Measurements from ENCODE around the gene ERG28. TPM values are rescaled to one million over a fixed set of nuclear protein-coding genes. Genes with fewer than 3 reads are reported as not detected.
A peak's percentile ranks its signal among the peaks of the same experiment; 100 is the strongest.

The ERG28 gene
- total and polyA plus RNA-seq, 4 donors: 17.1 to 43.5 (median 29.2) TPM

DNA sequence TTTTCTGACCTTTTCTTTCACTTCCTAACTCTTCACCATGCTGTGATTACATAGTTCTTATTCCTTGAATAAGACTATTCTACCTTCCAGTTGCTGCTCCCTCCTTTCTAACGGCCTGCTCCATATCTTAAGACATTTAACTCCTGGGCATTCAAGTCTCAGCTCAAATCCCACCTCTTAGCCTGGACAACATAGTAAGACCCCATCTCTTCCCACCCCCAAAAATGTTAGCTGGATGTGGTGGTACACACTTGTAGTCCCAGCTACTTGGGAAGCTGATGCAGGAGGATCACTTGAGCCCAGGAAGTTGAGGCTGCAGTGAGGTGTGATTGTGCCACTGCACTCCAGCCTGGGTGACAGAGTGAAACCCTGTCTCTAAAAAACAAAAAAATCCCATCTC lies 10.9 kb downstream of the ERG28 start:
- Histone ChIP-seq H3K4me1 (ENCODE audit: control insufficient read depth in 4 of 4, insufficient read depth in 4 of 4, low read length in 3 of 4) (peaks cover 16 to 65% (median 50%) of the 10 kb centered on the region in 4 donors), H3K4me3 (ENCODE audit: low read depth in 1 of 3, low read length in 3 of 3) (no peak overlapping the region), H3K27me3 (ENCODE audit: control insufficient read depth in 4 of 4, insufficient read depth in 4 of 4, low read length in 3 of 4) (no peaks in the 10 kb centered on the region), H3K27ac (ENCODE audit: low read depth in 1 of 2, low read length in 2 of 2) (peak overlapping the region; percentile 79 to 80), H3K36me3 (ENCODE audit: control insufficient read depth in 4 of 4, insufficient read depth in 3 of 4, low read depth in 1 of 4, low read length in 3 of 4) (peaks cover 1 to 20% (median 12%) of the 10 kb centered on the region in 4 donors), H3K9me3 (ENCODE audit: control insufficient read depth in 4 of 4, low read length in 3 of 4) (no peaks in the 10 kb centered on the region), H3K9ac (ENCODE audit: low read depth in 1 of 2, low read length in 2 of 2) (no peak overlapping the region)
- WGBS: 99% methylated on average over 1 of the region's 1 CpG
- no peak for DNase-seq (ENCODE audit: low spot score)
- TF ChIP-seq, protein P1, sequence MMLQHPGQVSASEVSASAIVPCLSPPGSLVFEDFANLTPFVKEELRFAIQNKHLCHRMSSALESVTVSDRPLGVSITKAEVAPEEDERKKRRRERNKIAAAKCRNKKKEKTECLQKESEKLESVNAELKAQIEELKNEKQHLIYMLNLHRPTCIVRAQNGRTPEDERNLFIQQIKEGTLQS (IDR thresholded peaks at IDR 0.05): no peak
- TF ChIP-seq EGR1 (IDR thresholded peaks at IDR 0.05; ENCODE audit: low read depth in 2 of 2): no peak
- TF ChIP-seq, protein P2, sequence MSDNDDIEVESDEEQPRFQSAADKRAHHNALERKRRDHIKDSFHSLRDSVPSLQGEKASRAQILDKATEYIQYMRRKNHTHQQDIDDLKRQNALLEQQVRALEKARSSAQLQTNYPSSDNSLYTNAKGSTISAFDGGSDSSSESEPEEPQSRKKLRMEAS (IDR thresholded peaks at IDR 0.05): no peak
- no peak for TF ChIP-seq RAD21 (IDR thresholded peaks at IDR 0.05)
- no peak for TF ChIP-seq HNF4G (IDR thresholded peaks at IDR 0.05)
- TF ChIP-seq, protein P3, sequence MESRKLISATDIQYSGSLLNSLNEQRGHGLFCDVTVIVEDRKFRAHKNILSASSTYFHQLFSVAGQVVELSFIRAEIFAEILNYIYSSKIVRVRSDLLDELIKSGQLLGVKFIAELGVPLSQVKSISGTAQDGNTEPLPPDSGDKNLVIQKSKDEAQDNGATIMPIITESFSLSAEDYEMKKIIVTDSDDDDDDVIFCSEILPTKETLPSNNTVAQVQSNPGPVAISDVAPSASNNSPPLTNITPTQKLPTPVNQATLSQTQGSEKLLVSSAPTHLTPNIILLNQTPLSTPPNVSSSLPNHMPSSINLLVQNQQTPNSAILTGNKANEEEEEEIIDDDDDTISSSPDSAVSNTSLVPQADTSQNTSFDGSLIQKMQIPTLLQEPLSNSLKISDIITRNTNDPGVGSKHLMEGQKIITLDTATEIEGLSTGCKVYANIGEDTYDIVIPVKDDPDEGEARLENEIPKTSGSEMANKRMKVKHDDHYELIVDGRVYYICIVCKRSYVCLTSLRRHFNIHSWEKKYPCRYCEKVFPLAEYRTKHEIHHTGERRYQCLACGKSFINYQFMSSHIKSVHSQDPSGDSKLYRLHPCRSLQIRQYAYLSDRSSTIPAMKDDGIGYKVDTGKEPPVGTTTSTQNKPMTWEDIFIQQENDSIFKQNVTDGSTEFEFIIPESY (IDR thresholded peaks at IDR 0.05): no peak
- TF ChIP-seq GABPA (IDR thresholded peaks at IDR 0.05 in 1 of 2, conservative IDR thresholded peaks at IDR 0.05 in 1 of 2): no peak
- no peak for TF ChIP-seq JUND (IDR thresholded peaks at IDR 0.05)

DNA sequence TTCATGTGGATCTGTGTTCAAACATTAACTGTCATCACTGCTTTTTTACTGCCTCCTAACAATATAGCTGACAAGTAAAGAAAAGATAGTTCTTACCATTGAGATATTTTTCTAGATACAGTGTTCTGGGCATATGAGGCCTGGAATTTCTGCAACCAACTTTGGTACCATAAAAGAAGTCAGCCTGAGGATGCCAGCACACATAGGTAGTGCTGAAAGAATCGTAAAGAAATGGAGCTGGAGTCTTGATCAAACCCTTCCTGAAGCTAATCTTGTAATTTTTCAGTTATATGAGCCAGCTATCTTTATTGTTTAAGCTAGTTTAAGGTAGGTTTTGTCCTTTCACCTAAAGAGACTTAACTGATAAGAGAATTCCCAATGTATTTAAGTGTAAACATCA lies 11.3 kb downstream of the ERG28 start:
- DNase-seq (ENCODE audit: low spot score): no peak
- H3K36me3 ChIP-seq (ENCODE audit: control insufficient read depth in 4 of 4, insufficient read depth in 3 of 4, low read depth in 1 of 4, low read length in 3 of 4): peaks cover 1 to 16% (median 9%) of the 10 kb centered on the region in 4 donors
- H3K27ac ChIP-seq (ENCODE audit: low read depth in 1 of 2, low read length in 2 of 2): peak overlapping the region; percentile 79 to 80
- no peaks in the 10 kb centered on the region for H3K9me3 ChIP-seq (ENCODE audit: control insufficient read depth in 4 of 4, low read length in 3 of 4)
- TF ChIP-seq FOXA2 (IDR thresholded peaks at IDR 0.05) (no peak), SP1 (IDR thresholded peaks at IDR 0.05) (no peak), GABPA (IDR thresholded peaks at IDR 0.05 in 1 of 2, conservative IDR thresholded peaks at IDR 0.05 in 1 of 2) (no peak), RAD21 (IDR thresholded peaks at IDR 0.05) (no peak), EGR1 (IDR thresholded peaks at IDR 0.05; ENCODE audit: low read depth in 2 of 2) (no peak), RXRA (IDR thresholded peaks at IDR 0.05) (no peak), NR2F2 (IDR thresholded peaks at IDR 0.05) (no peak), HNF4G (IDR thresholded peaks at IDR 0.05) (no peak), JUND (IDR thresholded peaks at IDR 0.05) (no peak), HNF4A (conservative IDR thresholded peaks at IDR 0.05) (no peak), YY1 (IDR thresholded peaks at IDR 0.05) (no peak), TAF1 (conservative IDR thresholded peaks at IDR 0.05) (no peak), FOXA1 (IDR thresholded peaks at IDR 0.05) (no peak)
- TF ChIP-seq, protein P3 (IDR thresholded peaks at IDR 0.05): no peak
- TF ChIP-seq, protein P4, sequence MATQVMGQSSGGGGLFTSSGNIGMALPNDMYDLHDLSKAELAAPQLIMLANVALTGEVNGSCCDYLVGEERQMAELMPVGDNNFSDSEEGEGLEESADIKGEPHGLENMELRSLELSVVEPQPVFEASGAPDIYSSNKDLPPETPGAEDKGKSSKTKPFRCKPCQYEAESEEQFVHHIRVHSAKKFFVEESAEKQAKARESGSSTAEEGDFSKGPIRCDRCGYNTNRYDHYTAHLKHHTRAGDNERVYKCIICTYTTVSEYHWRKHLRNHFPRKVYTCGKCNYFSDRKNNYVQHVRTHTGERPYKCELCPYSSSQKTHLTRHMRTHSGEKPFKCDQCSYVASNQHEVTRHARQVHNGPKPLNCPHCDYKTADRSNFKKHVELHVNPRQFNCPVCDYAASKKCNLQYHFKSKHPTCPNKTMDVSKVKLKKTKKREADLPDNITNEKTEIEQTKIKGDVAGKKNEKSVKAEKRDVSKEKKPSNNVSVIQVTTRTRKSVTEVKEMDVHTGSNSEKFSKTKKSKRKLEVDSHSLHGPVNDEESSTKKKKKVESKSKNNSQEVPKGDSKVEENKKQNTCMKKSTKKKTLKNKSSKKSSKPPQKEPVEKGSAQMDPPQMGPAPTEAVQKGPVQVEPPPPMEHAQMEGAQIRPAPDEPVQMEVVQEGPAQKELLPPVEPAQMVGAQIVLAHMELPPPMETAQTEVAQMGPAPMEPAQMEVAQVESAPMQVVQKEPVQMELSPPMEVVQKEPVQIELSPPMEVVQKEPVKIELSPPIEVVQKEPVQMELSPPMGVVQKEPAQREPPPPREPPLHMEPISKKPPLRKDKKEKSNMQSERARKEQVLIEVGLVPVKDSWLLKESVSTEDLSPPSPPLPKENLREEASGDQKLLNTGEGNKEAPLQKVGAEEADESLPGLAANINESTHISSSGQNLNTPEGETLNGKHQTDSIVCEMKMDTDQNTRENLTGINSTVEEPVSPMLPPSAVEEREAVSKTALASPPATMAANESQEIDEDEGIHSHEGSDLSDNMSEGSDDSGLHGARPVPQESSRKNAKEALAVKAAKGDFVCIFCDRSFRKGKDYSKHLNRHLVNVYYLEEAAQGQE (IDR thresholded peaks at IDR 0.05): no peak
- TF ChIP-seq, protein P2 (IDR thresholded peaks at IDR 0.05): no peak
- TF ChIP-seq, protein P5, sequence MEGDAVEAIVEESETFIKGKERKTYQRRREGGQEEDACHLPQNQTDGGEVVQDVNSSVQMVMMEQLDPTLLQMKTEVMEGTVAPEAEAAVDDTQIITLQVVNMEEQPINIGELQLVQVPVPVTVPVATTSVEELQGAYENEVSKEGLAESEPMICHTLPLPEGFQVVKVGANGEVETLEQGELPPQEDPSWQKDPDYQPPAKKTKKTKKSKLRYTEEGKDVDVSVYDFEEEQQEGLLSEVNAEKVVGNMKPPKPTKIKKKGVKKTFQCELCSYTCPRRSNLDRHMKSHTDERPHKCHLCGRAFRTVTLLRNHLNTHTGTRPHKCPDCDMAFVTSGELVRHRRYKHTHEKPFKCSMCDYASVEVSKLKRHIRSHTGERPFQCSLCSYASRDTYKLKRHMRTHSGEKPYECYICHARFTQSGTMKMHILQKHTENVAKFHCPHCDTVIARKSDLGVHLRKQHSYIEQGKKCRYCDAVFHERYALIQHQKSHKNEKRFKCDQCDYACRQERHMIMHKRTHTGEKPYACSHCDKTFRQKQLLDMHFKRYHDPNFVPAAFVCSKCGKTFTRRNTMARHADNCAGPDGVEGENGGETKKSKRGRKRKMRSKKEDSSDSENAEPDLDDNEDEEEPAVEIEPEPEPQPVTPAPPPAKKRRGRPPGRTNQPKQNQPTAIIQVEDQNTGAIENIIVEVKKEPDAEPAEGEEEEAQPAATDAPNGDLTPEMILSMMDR (IDR thresholded peaks at IDR 0.05; ENCODE audit: low read depth, low read length, missing input control): no peak
- TF ChIP-seq, protein P1 (IDR thresholded peaks at IDR 0.05): no peak
- peaks cover 16 to 65% (median 50%) of the 10 kb centered on the region in 4 donors for H3K4me1 ChIP-seq (ENCODE audit: control insufficient read depth in 4 of 4, insufficient read depth in 4 of 4, low read length in 3 of 4)
- H3K9ac ChIP-seq (ENCODE audit: low read depth in 1 of 2, low read length in 2 of 2): no peak overlapping the region
- no peaks in the 10 kb centered on the region for H3K27me3 ChIP-seq (ENCODE audit: control insufficient read depth in 4 of 4, insufficient read depth in 4 of 4, low read length in 3 of 4)
- H3K4me3 ChIP-seq (ENCODE audit: low read depth in 1 of 3, low read length in 3 of 3): no peak overlapping the region
- WGBS: 97% methylated on average over 1 of the region's 1 CpG

All from liver (tissue), 9 donors.